PC-9 (cell line): Measurements from ENCODE around the gene GHR. TPM values are rescaled to one million over a fixed set of nuclear protein-coding genes. Genes with fewer than 3 reads are reported as not detected.

ENCODE experiments used
- BruUV-seq: library from RNA; stranded (reverse); fragments of 400-500 nt; replicated peaks from 2 replicates; lab custom pipeline; 2021; lab: Mats Ljungman, UMichigan
- CTCF ChIA-PET: fragments of 300-600 bp; sonication (Branson Sonifier 250); formaldehyde crosslinking; loops from one replicate; lab custom pipeline; 2022; ENCODE audit warnings: antibody characterized with exemption; lab: Charles Lee
- POLR2A ChIA-PET: fragments of 300-600 bp; sonication (Branson Sonifier 250); formaldehyde crosslinking; loops from one replicate; lab custom pipeline; 2022; ENCODE audit warnings: antibody characterized with exemption; ENCODE audit not compliant: unreplicated experiment; lab: Charles Lee
- DNase-seq, 2 experiments: peaks; one replicate each; pipeline versions ENCODE4 v3.0.0 to v3.0.0-alpha.2; 2015 to 2022; ENCODE audit warnings: mixed read lengths in 1 of 2
- H2AFZ ChIP-seq: fragments of 200-600 bp; sonication (generic); 2 replicates; pipeline ENCODE4 v1.8.1; 2017; ENCODE audit warnings: antibody characterized with exemption
- H3F3A ChIP-seq: fragments of 200-600 bp; sonication (generic); 2 replicates; pipeline ENCODE4 v1.8.1; 2017; ENCODE audit warnings: antibody characterized with exemption, mild to moderate bottlenecking, low read depth; ENCODE audit not compliant: insufficient read depth
- H3K27ac ChIP-seq: fragments of 200-600 bp; sonication (generic); 2 replicates; pipeline ENCODE4 v1.6.1; 2016; ENCODE audit warnings: mixed run types
- H3K27me3 ChIP-seq: fragments of 200-600 bp; sonication (generic); 2 replicates; pipeline ENCODE4 v1.6.1; 2016; ENCODE audit warnings: low read depth, mixed run types; ENCODE audit not compliant: insufficient read depth
- H3K36me3 ChIP-seq: fragments of 200-600 bp; sonication (generic); 2 replicates; pipeline ENCODE4 v1.6.1; 2016; ENCODE audit warnings: low read depth, mixed run types
- H3K4me1 ChIP-seq: fragments of 200-600 bp; sonication (generic); replicated peaks from 2 replicates; pipeline ENCODE4 v1.6.1; 2016; ENCODE audit warnings: mixed run types; ENCODE audit not compliant: insufficient read depth
- H3K4me2 ChIP-seq: fragments of 200-600 bp; sonication (generic); 2 replicates; pipeline ENCODE4 v1.6.1; 2017; ENCODE audit warnings: mixed run types
- H3K4me3 ChIP-seq: fragments of 200-600 bp; sonication (generic); 2 replicates; pipeline ENCODE4 v1.6.1; 2016; ENCODE audit warnings: mixed run types
- H3K79me2 ChIP-seq: fragments of 200-600 bp; sonication (generic); 2 replicates; pipeline ENCODE4 v1.6.1; 2017; ENCODE audit warnings: low read depth, mixed run types
- H3K9me2 ChIP-seq: fragments of 200-600 bp; sonication (generic); 2 replicates; pipeline ENCODE4 v1.8.1; 2017; ENCODE audit warnings: mild to moderate bottlenecking; ENCODE audit not compliant: insufficient read depth
- H3K9me3 ChIP-seq: fragments of 200-600 bp; sonication (generic); 2 replicates; pipeline ENCODE4 v1.8.1; 2016; ENCODE audit warnings: low read depth; ENCODE audit not compliant: insufficient read depth
- H4K20me1 ChIP-seq: fragments of 200-600 bp; sonication (generic); 2 replicates; pipeline ENCODE4 v1.8.1; 2017; ENCODE audit not compliant: insufficient read depth
- EZH2 ChIP-seq: fragments of 200-600 bp; sonication (generic); IDR thresholded peaks from 2 replicates; pipeline ENCODE4 v1.8.0; 2017; ENCODE audit warnings: antibody characterized with exemption, low read depth
- intact Hi-C: fragments of 100-400 bp; cut with micrococcal nuclease; formaldehyde crosslinking; loops from one replicate; pipeline ENCODE4 v1.10.0; 2022; ENCODE audit not compliant: unreplicated experiment
- total RNA-seq: library from RNA; stranded (reverse); gene quantifications from 2 replicates; pipeline ENCODE4 v1.2.3, GENCODE V29; 2021
- TF ChIP-seq, protein P1 (sequence below): fragments of 200-600 bp; sonication (generic); conservative IDR thresholded peaks from 2 replicates; pipeline ENCODE4 v1.6.1; 2017; ENCODE audit warnings: mixed run types, antibody characterized with exemption, mild to moderate bottlenecking, moderate library complexity

GHR gene
- total RNA-seq, 1 experiment from 2014 or later = not detected

DNA sequence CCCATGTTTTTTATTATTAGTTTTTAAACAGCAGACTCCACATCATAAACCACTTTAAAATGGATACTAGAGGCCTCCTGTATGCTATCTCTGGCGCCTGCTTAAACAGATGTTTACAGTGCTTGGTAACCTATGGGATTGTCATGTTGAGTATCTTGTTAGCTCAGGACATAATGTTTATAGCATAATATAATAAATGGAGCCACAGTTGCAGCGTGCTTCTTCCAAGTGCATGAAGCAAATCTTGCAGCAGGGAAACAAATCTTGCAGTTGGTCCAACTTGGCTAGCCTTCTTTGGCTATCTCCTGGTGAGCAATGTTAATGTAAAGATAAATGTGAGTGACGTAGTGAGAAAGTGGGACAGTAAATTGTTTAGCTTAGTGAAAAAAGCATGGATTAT is 2.8 kb downstream of the GHR start:
- Histone ChIP-seq H3K9me3 (no peaks in the 10 kb centered on the region), H3F3A (no peaks in the 10 kb centered on the region), H3K27ac (no peak overlapping the region), H3K4me3 (no peak overlapping the region), H3K79me2 (no peaks in the 10 kb centered on the region), H4K20me1 (no peaks in the 10 kb centered on the region; the same call in 1 of the 2 replicates), H2AFZ (no peak overlapping the region), H3K36me3 (no peaks in the 10 kb centered on the region), H3K9me2 (no peaks in the 10 kb centered on the region), H3K4me2 (no peak overlapping the region), H3K4me1 (no peaks in the 10 kb centered on the region), H3K27me3 (no peaks in the 10 kb centered on the region)
- POLR2A ChIA-PET = no interaction called here
- intact Hi-C loops = no loop called here
- TF ChIP-seq, protein P1, sequence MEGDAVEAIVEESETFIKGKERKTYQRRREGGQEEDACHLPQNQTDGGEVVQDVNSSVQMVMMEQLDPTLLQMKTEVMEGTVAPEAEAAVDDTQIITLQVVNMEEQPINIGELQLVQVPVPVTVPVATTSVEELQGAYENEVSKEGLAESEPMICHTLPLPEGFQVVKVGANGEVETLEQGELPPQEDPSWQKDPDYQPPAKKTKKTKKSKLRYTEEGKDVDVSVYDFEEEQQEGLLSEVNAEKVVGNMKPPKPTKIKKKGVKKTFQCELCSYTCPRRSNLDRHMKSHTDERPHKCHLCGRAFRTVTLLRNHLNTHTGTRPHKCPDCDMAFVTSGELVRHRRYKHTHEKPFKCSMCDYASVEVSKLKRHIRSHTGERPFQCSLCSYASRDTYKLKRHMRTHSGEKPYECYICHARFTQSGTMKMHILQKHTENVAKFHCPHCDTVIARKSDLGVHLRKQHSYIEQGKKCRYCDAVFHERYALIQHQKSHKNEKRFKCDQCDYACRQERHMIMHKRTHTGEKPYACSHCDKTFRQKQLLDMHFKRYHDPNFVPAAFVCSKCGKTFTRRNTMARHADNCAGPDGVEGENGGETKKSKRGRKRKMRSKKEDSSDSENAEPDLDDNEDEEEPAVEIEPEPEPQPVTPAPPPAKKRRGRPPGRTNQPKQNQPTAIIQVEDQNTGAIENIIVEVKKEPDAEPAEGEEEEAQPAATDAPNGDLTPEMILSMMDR = no peak
- no peak for TF ChIP-seq EZH2
- no TSS peak for BruUV-seq
- CTCF ChIA-PET = no interaction called here
- peak in 1 of 2 experiments; percentile 27 for DNase-seq

GRCh38 chr5:42429694-42430093 is 6.5 kb downstream of the GHR start:
- no peaks in the 10 kb centered on the region for H3K27me3 ChIP-seq
- intact Hi-C loops = no loop called here
- H3K79me2 ChIP-seq = no peaks in the 10 kb centered on the region
- ChIA-PET CTCF (no interaction called here), POLR2A (no interaction called here)
- H2AFZ ChIP-seq = no peak overlapping the region
- H3K9me2 ChIP-seq = no peaks in the 10 kb centered on the region
- H3K36me3 ChIP-seq = no peaks in the 10 kb centered on the region
- TF ChIP-seq, protein P1 = no peak
- no peak for TF ChIP-seq EZH2
- H3F3A ChIP-seq = no peaks in the 10 kb centered on the region
- no peak overlapping the region for H3K4me2 ChIP-seq
- DNase-seq = no peak
- no peaks in the 10 kb centered on the region for H3K9me3 ChIP-seq
- no TSS peak for BruUV-seq
- no peak overlapping the region for H3K27ac ChIP-seq
- H3K4me1 ChIP-seq = no peaks in the 10 kb centered on the region
- H3K4me3 ChIP-seq = no peak overlapping the region
- H4K20me1 ChIP-seq = no peaks in the 10 kb centered on the region; the same call in 1 of the 2 replicates

DNA sequence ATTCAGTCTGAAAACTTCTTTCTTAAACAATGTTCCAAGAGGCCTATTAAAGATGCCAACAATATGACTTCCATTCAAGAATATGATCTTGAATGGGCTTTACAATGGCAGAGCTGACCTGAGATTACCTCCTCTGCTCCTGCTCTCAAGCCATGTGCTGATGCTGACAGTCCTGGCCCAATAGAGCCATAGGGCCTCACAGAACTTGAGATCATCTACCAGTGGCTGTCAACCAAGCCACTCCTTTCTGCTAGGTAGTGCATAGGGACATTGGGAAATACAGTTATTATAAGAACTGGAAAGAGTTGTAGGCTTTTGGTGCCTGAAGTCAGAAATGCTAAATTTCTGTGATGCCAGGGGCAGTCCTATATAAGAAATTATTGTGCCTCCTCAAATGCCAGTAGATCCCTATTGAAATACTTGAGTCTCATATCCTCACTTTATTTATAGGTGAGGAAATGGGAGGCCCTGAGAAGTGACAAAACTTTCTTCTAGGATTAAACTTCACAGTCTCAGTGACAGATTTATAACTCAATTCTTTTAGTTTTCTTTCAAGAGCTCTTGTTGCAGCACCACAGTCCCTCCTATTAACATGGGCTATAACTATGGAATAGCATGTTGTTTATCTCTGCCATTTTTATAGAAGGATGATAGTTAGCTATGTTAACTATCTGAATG is 10.9 kb downstream of the GHR start:
- POLR2A ChIA-PET = no interaction called here
- no peaks in the 10 kb centered on the region for H3K27me3 ChIP-seq
- H3K4me2 ChIP-seq = no peak overlapping the region
- no peaks in the 10 kb centered on the region for H3F3A ChIP-seq
- no peaks in the 10 kb centered on the region for H3K4me1 ChIP-seq
- intact Hi-C loops = no loop called here
- H3K27ac ChIP-seq = no peak overlapping the region
- no peak overlapping the region for H2AFZ ChIP-seq
- no peaks in the 10 kb centered on the region for H3K9me2 ChIP-seq
- CTCF ChIA-PET = no interaction called here
- H3K36me3 ChIP-seq = no peaks in the 10 kb centered on the region
- no TSS peak for BruUV-seq
- H4K20me1 ChIP-seq = no peaks in the 10 kb centered on the region; the same call in 1 of the 2 replicates
- TF ChIP-seq EZH2 = no peak
- TF ChIP-seq, protein P1 = no peak
- no peaks in the 10 kb centered on the region for H3K9me3 ChIP-seq
- no peaks in the 10 kb centered on the region for H3K79me2 ChIP-seq
- no peak overlapping the region for H3K4me3 ChIP-seq
- DNase-seq = no peak
